Peyer's patch (tissue), 4 donors: ENCODE data around the gene IFT88. TPM values are rescaled to one million over a fixed set of nuclear protein-coding genes. Genes with fewer than 3 reads are reported as not detected.

Experiments
- DNase-seq, 3 donors: peaks; one replicate each; pipeline ENCODE4 v3.0.0-alpha.2; 2017 to 2019
- H3K27ac ChIP-seq, 4 donors: fragments of 200-600 bp; sonication (generic); one replicate each; pipeline ENCODE4 v1.5.1; 2016 to 2019
- H3K27me3 ChIP-seq, 2 donors: fragments of 200-600 bp; sonication (generic); one replicate each; pipeline ENCODE4 v1.5.1; 2019
- H3K36me3 ChIP-seq, 3 donors: fragments of 200-600 bp; sonication (generic); one replicate each; pipeline ENCODE4 v1.5.1; 2016 to 2019
- H3K4me1 ChIP-seq, 4 donors: fragments of 200-600 bp; sonication (generic); one replicate each; pipeline ENCODE4 v1.5.1; 2016 to 2019
- H3K4me3 ChIP-seq, 4 donors: fragments of 200-600 bp; sonication (generic); 1 replicate in 3 of 4; 2 replicates in 1 of 4; pipeline ENCODE4 v1.5.1; 2016 to 2019; ENCODE audit warnings: mild to moderate bottlenecking in 1 of 4
- H3K9me3 ChIP-seq, 4 donors: fragments of 200-600 bp; sonication (generic); one replicate each; pipeline ENCODE4 v1.5.1; 2016 to 2019; ENCODE audit warnings: mild to moderate bottlenecking in 1 of 4
- POLR2A ChIP-seq, 2 donors: fragments of 450-650 bp; IDR thresholded peaks; one replicate each; pipeline ENCODE4 v1.5.1; 2017; ENCODE audit warnings: antibody characterized with exemption in 2 of 2, mild to moderate bottlenecking in 2 of 2, moderate library complexity in 2 of 2
- total RNA-seq, 4 donors: library from RNA; depleted of rRNA; stranded (reverse); fragments of >200 nt; gene quantifications; one replicate each; pipeline ENCODE4 v1.1.0, GENCODE V29; 2016
- TF ChIP-seq, protein P1 (sequence below), 6 experiments: fragments of 450-650 bp in 4 of 6; fragments of 200-600 bp in 2 of 6; sonication (generic) in 1 of 6; IDR thresholded peaks; one replicate each; pipeline ENCODE4 v1.5.1; 2017 to 2019; ENCODE audit warnings: antibody characterized with exemption in 6 of 6, mild to moderate bottlenecking in 3 of 6, moderate library complexity in 1 of 6

IFT88 gene
- total RNA-seq, 4 donors from 2014 or later, result 25.6 to 30.5 (median 25.8) TPM

DNA sequence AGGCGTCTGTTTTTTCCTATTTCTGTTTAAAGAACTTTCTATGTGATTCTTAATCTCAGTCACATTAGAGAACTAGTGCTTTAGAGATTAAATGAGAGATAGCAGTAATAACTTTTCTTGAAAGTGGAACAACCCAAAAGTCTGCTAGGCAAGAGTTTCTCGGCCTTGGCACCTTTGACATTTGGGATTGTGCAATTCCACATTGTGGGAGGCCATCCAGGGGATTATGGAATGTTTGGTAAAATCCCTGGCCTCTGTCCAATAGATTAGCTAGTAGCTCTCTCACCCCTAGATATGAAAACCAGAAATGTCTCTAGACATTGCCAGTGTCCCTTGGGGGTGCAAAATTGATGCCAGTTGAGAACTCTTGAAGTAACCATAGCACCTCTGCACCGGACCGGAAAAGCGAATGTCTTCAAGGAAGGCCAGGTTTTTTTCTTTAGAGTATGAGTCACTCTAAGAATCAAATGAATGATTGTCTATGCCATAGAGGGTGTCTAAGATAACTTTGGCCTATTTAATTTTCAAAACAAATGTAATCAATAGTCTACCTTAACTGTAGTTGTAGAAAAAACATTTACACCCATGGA lies 91.6 kb downstream of the IFT88 start:
- no peak for DNase-seq

DNA sequence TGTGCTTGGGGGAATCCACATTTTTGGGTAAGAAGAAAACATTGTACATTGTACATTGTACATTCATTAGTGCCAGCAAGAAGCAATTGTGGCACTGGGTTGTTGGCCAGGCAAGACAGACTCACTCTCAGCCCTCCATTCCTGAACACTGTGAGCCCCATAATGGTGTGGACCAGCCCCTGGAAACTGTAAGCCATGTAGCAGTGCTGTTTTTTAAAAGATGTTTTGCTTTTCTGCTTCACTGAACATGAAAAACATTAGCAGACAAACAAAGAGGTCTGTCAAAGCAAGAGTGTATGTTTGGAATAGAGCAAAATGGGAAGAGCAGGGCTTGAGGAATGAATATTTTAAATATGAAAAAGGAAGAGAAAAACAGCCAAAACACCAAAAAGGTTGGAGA lies 97.4 kb downstream of the IFT88 start:
- H3K27ac ChIP-seq, result no peak overlapping the region
- no peaks in the 10 kb centered on the region for H3K9me3 ChIP-seq
- no peak overlapping the region for H3K4me3 ChIP-seq
- H3K36me3 ChIP-seq, result peaks cover 0 to 4% (median 0%) of the 10 kb centered on the region in 3 donors
- no peak for DNase-seq
- H3K4me1 ChIP-seq, result no peaks in the 10 kb centered on the region
- H3K27me3 ChIP-seq, result no peaks in the 10 kb centered on the region
- TF ChIP-seq POLR2A (IDR thresholded peaks at IDR 0.05), result no peak
- TF ChIP-seq, protein P1, sequence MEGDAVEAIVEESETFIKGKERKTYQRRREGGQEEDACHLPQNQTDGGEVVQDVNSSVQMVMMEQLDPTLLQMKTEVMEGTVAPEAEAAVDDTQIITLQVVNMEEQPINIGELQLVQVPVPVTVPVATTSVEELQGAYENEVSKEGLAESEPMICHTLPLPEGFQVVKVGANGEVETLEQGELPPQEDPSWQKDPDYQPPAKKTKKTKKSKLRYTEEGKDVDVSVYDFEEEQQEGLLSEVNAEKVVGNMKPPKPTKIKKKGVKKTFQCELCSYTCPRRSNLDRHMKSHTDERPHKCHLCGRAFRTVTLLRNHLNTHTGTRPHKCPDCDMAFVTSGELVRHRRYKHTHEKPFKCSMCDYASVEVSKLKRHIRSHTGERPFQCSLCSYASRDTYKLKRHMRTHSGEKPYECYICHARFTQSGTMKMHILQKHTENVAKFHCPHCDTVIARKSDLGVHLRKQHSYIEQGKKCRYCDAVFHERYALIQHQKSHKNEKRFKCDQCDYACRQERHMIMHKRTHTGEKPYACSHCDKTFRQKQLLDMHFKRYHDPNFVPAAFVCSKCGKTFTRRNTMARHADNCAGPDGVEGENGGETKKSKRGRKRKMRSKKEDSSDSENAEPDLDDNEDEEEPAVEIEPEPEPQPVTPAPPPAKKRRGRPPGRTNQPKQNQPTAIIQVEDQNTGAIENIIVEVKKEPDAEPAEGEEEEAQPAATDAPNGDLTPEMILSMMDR (IDR thresholded peaks at IDR 0.05), result no peak

More for the DNA sequence above, 91.6 kb downstream of the IFT88 start:
- no peaks in the 10 kb centered on the region for H3K4me1 ChIP-seq
- H3K27me3 ChIP-seq, result no peaks in the 10 kb centered on the region
- H3K9me3 ChIP-seq, result no peaks in the 10 kb centered on the region
- peaks cover 0 to 16% (median 0%) of the 10 kb centered on the region in 3 donors for H3K36me3 ChIP-seq
- no peak for TF ChIP-seq POLR2A (IDR thresholded peaks at IDR 0.05)
- TF ChIP-seq, protein P1 (IDR thresholded peaks at IDR 0.05), result no peak
- no peak overlapping the region for H3K27ac ChIP-seq
- H3K4me3 ChIP-seq, result no peak overlapping the region

DNA sequence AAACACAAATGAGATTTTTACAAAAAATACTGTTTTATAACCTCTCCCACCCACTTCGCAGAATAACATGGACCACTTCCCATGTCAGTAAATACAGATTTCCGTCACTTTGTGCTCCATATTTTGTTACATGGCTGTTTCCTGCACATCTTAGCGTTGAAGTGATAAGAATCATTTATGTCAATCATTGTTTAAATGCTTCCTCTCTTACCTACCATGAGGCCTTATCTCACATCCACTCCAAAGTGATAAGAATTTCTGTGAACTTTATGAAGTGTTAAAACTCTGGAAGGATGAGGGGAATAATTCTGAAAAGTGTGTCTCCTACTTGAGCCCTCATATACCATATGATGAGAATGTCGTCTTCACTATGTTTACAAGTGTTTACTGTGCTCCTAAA lies 100.0 kb downstream of the IFT88 start:
- H3K4me3 ChIP-seq, result no peak overlapping the region
- H3K27me3 ChIP-seq, result no peaks in the 10 kb centered on the region
- TF ChIP-seq POLR2A (IDR thresholded peaks at IDR 0.05), result no peak
- TF ChIP-seq, protein P1 (IDR thresholded peaks at IDR 0.05), result no peak
- no peak overlapping the region for H3K27ac ChIP-seq
- H3K4me1 ChIP-seq, result no peaks in the 10 kb centered on the region
- H3K36me3 ChIP-seq, result peaks cover 0 to 6% (median 0%) of the 10 kb centered on the region in 3 donors
- no peak for DNase-seq
- H3K9me3 ChIP-seq, result no peaks in the 10 kb centered on the region

DNA sequence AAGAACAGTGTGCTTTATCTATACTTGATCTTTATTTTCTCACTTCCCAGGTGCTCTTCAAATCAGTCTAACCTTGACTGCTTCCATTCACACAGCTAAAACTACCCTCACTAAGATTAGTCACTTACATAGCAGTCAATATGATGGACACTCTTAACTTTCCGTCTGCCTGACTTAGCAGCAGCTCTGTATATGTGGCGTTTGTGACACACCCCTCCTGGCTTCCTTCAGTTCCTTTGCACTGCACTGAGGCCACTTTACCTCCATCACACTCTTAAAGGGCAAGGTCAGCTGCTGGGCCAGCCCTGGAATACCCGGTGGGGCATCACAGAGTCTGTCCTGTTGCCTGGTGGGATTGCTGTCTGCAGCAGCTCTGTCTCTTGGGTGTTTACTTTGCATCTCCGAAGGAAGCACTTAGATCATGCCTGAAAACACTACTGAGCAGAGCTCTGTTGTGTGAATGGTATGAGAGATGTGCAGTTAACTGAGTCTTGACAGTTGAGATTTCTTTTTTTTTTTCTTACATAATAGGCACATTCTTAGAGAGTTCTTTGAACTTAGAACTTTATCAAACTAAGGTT lies 101.0 kb downstream of the IFT88 start:
- H3K9me3 ChIP-seq, result no peaks in the 10 kb centered on the region
- no peak overlapping the region for H3K4me3 ChIP-seq
- H3K36me3 ChIP-seq, result peaks cover 0 to 12% (median 0%) of the 10 kb centered on the region in 3 donors
- H3K4me1 ChIP-seq, result no peaks in the 10 kb centered on the region
- H3K27ac ChIP-seq, result no peak overlapping the region
- no peak for TF ChIP-seq POLR2A (IDR thresholded peaks at IDR 0.05)
- TF ChIP-seq, protein P1 (IDR thresholded peaks at IDR 0.05), result no peak
- no peak for DNase-seq
- no peaks in the 10 kb centered on the region for H3K27me3 ChIP-seq

DNA sequence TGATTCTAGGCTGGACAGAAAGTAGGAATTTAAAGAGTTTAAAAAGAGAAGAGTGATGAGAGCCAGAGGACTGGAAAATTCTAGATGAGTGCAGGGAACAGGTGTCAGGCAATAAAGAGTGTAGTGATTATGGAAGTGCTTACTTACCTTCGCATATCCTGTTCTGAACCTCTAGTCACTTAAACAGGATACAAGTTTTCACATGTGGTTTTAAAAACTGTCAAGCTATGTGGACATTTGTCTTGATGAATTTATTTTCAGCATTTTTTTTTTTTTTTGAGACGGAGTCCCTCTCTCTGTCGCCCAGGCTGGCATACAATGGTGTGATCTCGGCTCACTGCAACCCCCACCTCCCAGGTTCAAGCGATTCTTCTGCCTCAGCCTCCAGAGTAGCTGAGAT lies 102.2 kb downstream of the IFT88 start:
- Histone ChIP-seq H3K36me3 (peaks cover 0 to 23% (median 0%) of the 10 kb centered on the region in 3 donors), H3K4me1 (no peaks in the 10 kb centered on the region), H3K27ac (peak overlapping the region in 1 of 4 donors; percentile 15), H3K9me3 (no peaks in the 10 kb centered on the region), H3K27me3 (no peaks in the 10 kb centered on the region), H3K4me3 (no peak overlapping the region)
- no peak for DNase-seq
- TF ChIP-seq, protein P1 (IDR thresholded peaks at IDR 0.05), result no peak
- TF ChIP-seq POLR2A (IDR thresholded peaks at IDR 0.05), result no peak
